HG03558 (cell line): Measurements from ENCODE around the gene RELB.

Experiments
- ATAC-seq: cut with Tn5 transposase; IDR thresholded peaks from one replicate; pipeline ENCODE4 v1.9.1; 2021; ENCODE audit warnings: moderate number of reproducible peaks; ENCODE audit not compliant: unreplicated experiment; ENCODE audit errors: extremely low read depth

The RELB gene

GRCh38 chr19:45076851-45077730, 75.8 kb downstream of the RELB start:
- ATAC-seq: no peak

DNA sequence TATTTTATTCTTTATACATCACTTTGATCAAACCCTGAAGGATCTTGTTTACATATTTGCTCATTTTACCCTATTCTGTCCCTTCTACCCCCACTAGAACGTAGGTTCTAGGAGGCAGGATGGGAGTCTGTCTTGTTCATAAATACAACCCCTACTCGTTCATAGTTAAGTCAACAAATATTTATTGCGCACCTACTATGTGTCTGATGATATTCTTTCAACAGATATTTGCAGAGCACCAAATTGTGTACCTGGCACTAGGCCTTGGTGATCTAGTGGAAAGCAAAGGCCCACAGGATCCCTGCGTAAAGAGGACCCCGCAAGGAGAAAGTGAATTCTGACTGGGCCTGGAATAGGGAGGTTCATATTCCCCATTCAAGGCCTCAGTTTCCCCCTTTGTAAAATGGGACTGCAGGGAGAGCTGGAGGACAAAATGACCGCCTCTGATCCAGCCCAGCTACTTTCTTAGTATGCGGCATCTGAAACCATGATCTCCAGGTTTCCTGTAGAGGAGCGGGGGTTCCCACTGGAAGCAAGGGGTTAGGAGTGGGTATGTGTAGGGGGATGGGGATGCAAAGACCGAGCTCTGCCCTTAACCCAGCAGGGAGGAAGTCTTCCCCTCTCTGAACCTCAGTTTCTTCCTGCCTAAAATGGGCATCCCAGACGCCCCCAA, 77.3 kb downstream of the RELB start:
- no peak for ATAC-seq

- ATAC-seq: no peak
Observed at GRCh38 chr19:45079063-45079910, 78.0 kb downstream of the RELB start, which contains the start of gene GEMIN7. TSS of gene GEMIN7 (plus strand) at chr19:45079260. CDS start at chr19:45090115, 10,855 bp downstream.

DNA sequence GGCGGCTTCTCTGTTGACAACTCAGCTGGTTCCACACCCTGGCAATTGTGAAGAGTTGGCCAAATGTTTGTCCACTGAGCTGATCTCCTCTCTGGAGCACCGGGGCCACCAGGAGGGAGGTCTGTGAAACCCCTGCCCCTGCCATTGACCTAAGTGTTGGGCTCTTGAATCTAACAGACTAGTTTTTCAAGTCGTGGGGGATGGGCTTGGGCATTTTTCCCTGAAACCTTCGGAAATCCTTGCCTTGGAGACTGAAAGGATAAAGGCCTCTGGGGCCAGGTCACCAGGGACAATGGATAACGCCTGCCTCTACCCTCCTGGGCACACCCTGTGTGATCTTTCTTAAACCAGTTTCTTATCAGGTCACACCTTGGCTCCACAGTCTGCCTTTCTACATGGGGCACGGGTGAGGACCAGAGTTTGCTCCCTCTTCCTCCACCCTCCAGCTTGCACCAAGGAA, 78.7 kb downstream of the RELB start:
- ATAC-seq: no peak

DNA sequence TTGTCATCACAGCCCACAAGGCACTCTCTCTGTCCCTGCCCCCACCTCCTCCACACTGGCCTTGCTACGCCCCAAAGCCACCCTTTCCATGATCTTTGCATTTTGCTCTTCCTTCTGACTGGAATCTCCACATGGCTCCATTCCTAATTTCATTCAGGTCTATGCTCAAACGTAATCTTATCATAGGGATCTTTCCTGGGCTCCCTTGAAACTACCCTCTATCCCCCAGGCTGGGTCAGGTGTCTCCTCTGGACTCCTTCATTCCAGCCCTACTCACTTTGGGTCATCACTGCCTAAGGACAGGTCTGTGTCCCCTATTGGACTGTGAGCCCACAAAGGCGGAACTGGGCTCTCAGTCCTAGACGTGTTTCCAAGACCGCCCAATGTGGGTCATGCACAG, 80.9 kb downstream of the RELB start:
- no peak for ATAC-seq

DNA sequence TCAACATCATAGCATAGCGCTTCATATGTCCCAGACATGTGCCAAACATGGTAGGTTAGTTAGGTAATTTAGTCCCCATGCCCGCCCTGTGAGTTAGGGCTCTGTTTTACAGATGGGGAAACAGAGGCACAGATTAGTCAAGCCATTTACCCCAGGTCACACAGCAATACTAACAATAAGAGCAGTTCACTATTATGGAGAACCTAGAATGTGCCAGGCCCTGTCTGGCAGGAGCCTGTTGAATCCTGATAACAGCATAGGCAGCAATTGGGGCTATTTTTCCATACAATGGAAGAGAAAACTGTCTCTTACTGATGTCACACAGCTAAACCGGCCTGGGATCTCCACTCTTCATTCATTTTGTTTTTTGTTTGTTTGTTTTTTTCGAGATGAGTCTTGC, 85.2 kb downstream of the RELB start:
- ATAC-seq: no peak

DNA sequence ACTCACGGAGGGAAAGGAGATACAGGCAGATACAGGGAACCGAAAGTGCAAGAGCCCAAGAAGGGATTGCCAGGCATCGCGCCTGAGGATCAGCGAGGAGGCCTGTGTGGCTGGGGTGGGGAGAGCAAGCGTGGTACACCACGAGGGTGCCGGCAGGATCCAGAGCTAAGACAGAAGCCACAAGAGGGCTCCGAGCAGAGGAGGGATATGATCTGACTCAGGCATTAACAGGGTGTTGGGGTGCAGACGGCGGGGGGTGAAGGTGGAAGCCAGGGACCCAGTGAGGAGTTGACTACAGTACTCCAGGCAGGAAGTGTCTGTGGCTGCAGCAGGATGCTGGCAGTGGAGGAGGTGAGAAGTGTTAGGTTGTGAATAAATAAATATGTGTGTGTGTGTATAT, 86.3 kb downstream of the RELB start:
- no peak for ATAC-seq
